Measurements from ENCODE around the gene EML6.

The EML6 gene

DNA sequence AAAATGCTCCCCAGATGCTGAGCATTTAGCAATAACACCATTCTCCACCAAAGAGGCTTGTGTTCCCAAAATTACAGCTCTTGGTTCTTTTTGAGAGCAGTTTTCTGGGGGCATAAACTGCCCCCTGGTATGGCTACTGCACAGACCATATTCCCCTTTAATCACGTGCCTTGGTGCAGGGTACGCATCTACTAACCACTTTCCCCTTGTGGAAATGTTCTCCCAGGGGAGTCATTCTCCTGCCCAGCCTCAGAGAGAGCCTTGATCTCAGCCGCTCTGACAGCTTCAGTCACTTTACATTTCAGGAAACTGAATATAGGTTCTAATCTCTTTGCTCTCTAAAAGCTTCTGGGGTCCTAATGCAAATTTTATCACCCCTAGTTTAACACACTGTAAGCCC lies 44.7 kb upstream of the EML6 start:
- no peak overlapping the region for H3K56ac ChIP-seq (ENCODE audit: low read length)
- H2BK15ac ChIP-seq (replicated peaks; ENCODE audit: low read depth), result no peak overlapping the region
- H2AK5ac ChIP-seq (ENCODE audit: low read length), result no peak overlapping the region
- no peak overlapping the region for H3K4ac ChIP-seq (ENCODE audit: low read depth, low read length)
- no peaks in the 10 kb centered on the region for H3K79me1 ChIP-seq (ENCODE audit: low read length)
- H3K4me1 ChIP-seq (ENCODE audit: control insufficient read depth, low read depth, low read length), result no peaks in the 10 kb centered on the region
- H3K23ac ChIP-seq (ENCODE audit: low read length), result no peak overlapping the region
- H4K8ac ChIP-seq (ENCODE audit: low read depth, low read length), result no peak overlapping the region
- H3K4me3 ChIP-seq (ENCODE audit: low read length), result no peak overlapping the region
- H3K18ac ChIP-seq (ENCODE audit: low read length), result no peak overlapping the region
- no peaks in the 10 kb centered on the region for H3K27me3 ChIP-seq (ENCODE audit: insufficient read depth, low read length, poor library complexity)
- no CpG with 5 or more reads among the region's 3 CpGs for WGBS (ENCODE audit: extremely low coverage, insufficient coverage, low lambda C conversion rate)
- H3K79me2 ChIP-seq (ENCODE audit: control insufficient read depth, insufficient read depth, low read length), result no peaks in the 10 kb centered on the region
- H4K5ac ChIP-seq (ENCODE audit: low read length), result no peak overlapping the region
- H2BK120ac ChIP-seq (ENCODE audit: low read depth, low read length), result no peak overlapping the region
- no peak overlapping the region for H3K4me2 ChIP-seq (ENCODE audit: low read length)
- DNase-seq, result no peak
- H3K27ac ChIP-seq (ENCODE audit: low read depth, low read length), result no peak overlapping the region
- no peaks in the 10 kb centered on the region for H3K36me3 ChIP-seq (ENCODE audit: control insufficient read depth, insufficient read depth, low read length)
- H2BK5ac ChIP-seq (ENCODE audit: low read length), result no peak overlapping the region
- no peak overlapping the region for H3K9ac ChIP-seq (ENCODE audit: low read length)

DNA sequence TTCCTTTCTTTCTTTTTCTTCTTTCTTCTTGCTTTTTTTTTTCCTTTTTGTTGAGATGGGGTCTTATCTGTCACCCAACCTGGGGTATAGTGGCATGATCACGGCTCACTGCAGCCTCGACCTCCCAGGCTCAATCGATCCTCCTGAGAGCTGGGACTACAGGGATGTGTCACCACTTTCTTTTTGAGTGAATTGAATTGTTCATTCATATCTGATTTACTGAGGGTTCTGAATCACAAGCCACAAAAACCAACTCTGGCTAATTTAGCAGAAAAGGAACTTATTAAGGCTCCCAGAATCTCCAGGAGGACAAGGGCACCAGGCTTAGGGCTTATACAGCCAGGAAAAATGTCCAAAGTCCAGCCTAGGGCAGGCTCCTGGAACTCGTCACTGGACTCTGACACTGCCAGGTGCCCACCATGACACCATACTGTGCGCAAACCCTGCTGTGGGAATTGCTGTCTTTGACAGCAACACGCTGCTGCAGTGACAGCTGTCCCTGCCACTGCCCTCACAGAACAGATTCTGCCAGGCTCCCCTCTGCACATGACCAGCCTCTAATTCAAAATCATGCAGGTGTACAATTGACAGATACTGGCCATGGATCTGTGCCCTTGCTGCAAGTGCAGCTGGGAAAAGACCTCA lies 42.9 kb upstream of the EML6 start:
- Histone ChIP-seq H3K27me3 (ENCODE audit: insufficient read depth, low read length, poor library complexity) (no peaks in the 10 kb centered on the region), H3K27ac (ENCODE audit: low read depth, low read length) (no peak overlapping the region), H3K56ac (ENCODE audit: low read length) (no peak overlapping the region), H3K23ac (ENCODE audit: low read length) (no peak overlapping the region), H3K4me3 (ENCODE audit: low read length) (no peak overlapping the region), H3K36me3 (ENCODE audit: control insufficient read depth, insufficient read depth, low read length) (no peaks in the 10 kb centered on the region), H4K8ac (ENCODE audit: low read depth, low read length) (no peak overlapping the region), H2BK5ac (ENCODE audit: low read length) (no peak overlapping the region), H3K79me1 (ENCODE audit: low read length) (no peaks in the 10 kb centered on the region), H4K5ac (ENCODE audit: low read length) (no peak overlapping the region), H3K4me1 (ENCODE audit: control insufficient read depth, low read depth, low read length) (no peaks in the 10 kb centered on the region), H3K79me2 (ENCODE audit: control insufficient read depth, insufficient read depth, low read length) (no peaks in the 10 kb centered on the region), H3K4me2 (ENCODE audit: low read length) (no peak overlapping the region), H3K9ac (ENCODE audit: low read length) (no peak overlapping the region), H3K4ac (ENCODE audit: low read depth, low read length) (no peak overlapping the region), H3K18ac (ENCODE audit: low read length) (no peak overlapping the region), H2BK120ac (ENCODE audit: low read depth, low read length) (no peak overlapping the region), H2AK5ac (ENCODE audit: low read length) (no peak overlapping the region), H2BK15ac (replicated peaks; ENCODE audit: low read depth) (no peak overlapping the region)
- no peak for DNase-seq
- no CpG with 5 or more reads among the region's 6 CpGs for WGBS (ENCODE audit: extremely low coverage, insufficient coverage, low lambda C conversion rate)

DNA sequence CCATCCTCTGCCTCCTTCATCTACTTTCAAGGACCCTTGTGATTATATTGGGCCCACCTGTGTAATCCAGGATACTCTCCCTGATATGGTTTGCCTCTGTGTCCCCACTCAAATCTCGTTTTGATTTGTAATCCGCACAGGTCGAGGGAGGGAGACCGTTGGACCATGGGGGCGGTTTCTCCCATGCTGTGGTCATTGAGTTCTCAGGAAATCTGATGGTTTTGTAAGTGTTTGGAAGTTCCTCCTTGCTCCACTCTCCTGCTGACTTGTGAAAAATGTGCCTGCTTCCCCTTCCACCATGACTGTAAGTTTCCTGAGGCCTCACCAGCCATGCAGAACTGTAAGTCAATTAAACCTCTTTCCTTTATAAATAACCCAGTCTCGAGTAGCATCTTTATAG lies 42.0 kb upstream of the EML6 start:
- Histone ChIP-seq H3K27ac (ENCODE audit: low read depth, low read length) (no peak overlapping the region), H4K5ac (ENCODE audit: low read length) (no peak overlapping the region), H3K56ac (ENCODE audit: low read length) (no peak overlapping the region), H3K4me2 (ENCODE audit: low read length) (no peak overlapping the region), H2BK5ac (ENCODE audit: low read length) (no peak overlapping the region), H3K79me1 (ENCODE audit: low read length) (no peaks in the 10 kb centered on the region), H3K18ac (ENCODE audit: low read length) (no peak overlapping the region), H3K79me2 (ENCODE audit: control insufficient read depth, insufficient read depth, low read length) (no peaks in the 10 kb centered on the region), H4K8ac (ENCODE audit: low read depth, low read length) (no peak overlapping the region), H3K36me3 (ENCODE audit: control insufficient read depth, insufficient read depth, low read length) (no peaks in the 10 kb centered on the region), H3K27me3 (ENCODE audit: insufficient read depth, low read length, poor library complexity) (no peaks in the 10 kb centered on the region), H3K23ac (ENCODE audit: low read length) (no peak overlapping the region), H3K4me1 (ENCODE audit: control insufficient read depth, low read depth, low read length) (no peaks in the 10 kb centered on the region), H3K4me3 (ENCODE audit: low read length) (no peak overlapping the region), H3K4ac (ENCODE audit: low read depth, low read length) (no peak overlapping the region), H2BK120ac (ENCODE audit: low read depth, low read length) (no peak overlapping the region), H2BK15ac (replicated peaks; ENCODE audit: low read depth) (no peak overlapping the region), H2AK5ac (ENCODE audit: low read length) (no peak overlapping the region), H3K9ac (ENCODE audit: low read length) (no peak overlapping the region)
- WGBS (ENCODE audit: extremely low coverage, insufficient coverage, low lambda C conversion rate), result no CpG with 5 or more reads among the region's 6 CpGs
- DNase-seq, result no peak

DNA sequence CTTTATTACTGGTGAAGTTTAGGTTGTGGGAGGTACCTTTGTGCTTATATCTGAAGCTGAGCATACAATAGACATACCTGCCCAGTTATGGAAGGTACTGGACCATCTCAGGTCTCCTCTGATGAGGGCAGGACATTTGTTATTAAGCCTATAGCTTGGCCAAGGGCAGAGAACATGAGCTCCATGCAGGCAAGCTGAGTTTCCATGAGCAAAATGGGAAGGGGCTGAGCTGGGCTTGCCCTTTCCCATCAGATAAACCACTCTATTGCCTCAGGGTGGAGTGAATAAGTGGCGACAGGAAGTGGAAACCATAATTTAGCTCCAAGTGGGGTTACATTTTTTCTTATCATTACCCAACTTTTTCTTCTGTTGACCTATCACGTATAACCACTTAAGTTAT lies 39.9 kb upstream of the EML6 start:
- Histone ChIP-seq H3K4me3 (ENCODE audit: low read length) (no peak overlapping the region), H3K9ac (ENCODE audit: low read length) (no peak overlapping the region), H3K4ac (ENCODE audit: low read depth, low read length) (no peak overlapping the region), H3K4me2 (ENCODE audit: low read length) (no peak overlapping the region), H2BK120ac (ENCODE audit: low read depth, low read length) (no peak overlapping the region), H3K18ac (ENCODE audit: low read length) (no peak overlapping the region), H3K27me3 (ENCODE audit: insufficient read depth, low read length, poor library complexity) (no peaks in the 10 kb centered on the region), H4K8ac (ENCODE audit: low read depth, low read length) (no peak overlapping the region), H2AK5ac (ENCODE audit: low read length) (no peak overlapping the region), H3K4me1 (ENCODE audit: control insufficient read depth, low read depth, low read length) (no peaks in the 10 kb centered on the region), H2BK15ac (replicated peaks; ENCODE audit: low read depth) (no peak overlapping the region), H4K5ac (ENCODE audit: low read length) (no peak overlapping the region), H3K79me1 (ENCODE audit: low read length) (no peaks in the 10 kb centered on the region), H3K23ac (ENCODE audit: low read length) (no peak overlapping the region), H3K36me3 (ENCODE audit: control insufficient read depth, insufficient read depth, low read length) (no peaks in the 10 kb centered on the region), H3K27ac (ENCODE audit: low read depth, low read length) (no peak overlapping the region), H3K56ac (ENCODE audit: low read length) (no peak overlapping the region), H2BK5ac (ENCODE audit: low read length) (no peak overlapping the region), H3K79me2 (ENCODE audit: control insufficient read depth, insufficient read depth, low read length) (no peaks in the 10 kb centered on the region)
- WGBS (ENCODE audit: extremely low coverage, insufficient coverage, low lambda C conversion rate), result no CpG with 5 or more reads among the region's 2 CpGs
- no peak for DNase-seq

- Histone ChIP-seq H4K8ac (ENCODE audit: low read depth, low read length) (no peak overlapping the region), H3K4me3 (ENCODE audit: low read length) (no peak overlapping the region), H2BK5ac (ENCODE audit: low read length) (no peak overlapping the region), H3K23ac (ENCODE audit: low read length) (no peak overlapping the region), H3K9ac (ENCODE audit: low read length) (no peak overlapping the region), H3K4me1 (ENCODE audit: control insufficient read depth, low read depth, low read length) (no peaks in the 10 kb centered on the region), H2AK5ac (ENCODE audit: low read length) (no peak overlapping the region), H3K79me2 (ENCODE audit: control insufficient read depth, insufficient read depth, low read length) (no peaks in the 10 kb centered on the region), H2BK120ac (ENCODE audit: low read depth, low read length) (no peak overlapping the region), H3K56ac (ENCODE audit: low read length) (no peak overlapping the region), H3K18ac (ENCODE audit: low read length) (no peak overlapping the region), H3K79me1 (ENCODE audit: low read length) (no peaks in the 10 kb centered on the region), H2BK15ac (replicated peaks; ENCODE audit: low read depth) (no peak overlapping the region), H4K5ac (ENCODE audit: low read length) (no peak overlapping the region), H3K4me2 (ENCODE audit: low read length) (no peak overlapping the region), H3K27me3 (ENCODE audit: insufficient read depth, low read length, poor library complexity) (no peaks in the 10 kb centered on the region), H3K4ac (ENCODE audit: low read depth, low read length) (no peak overlapping the region), H3K27ac (ENCODE audit: low read depth, low read length) (no peak overlapping the region), H3K36me3 (ENCODE audit: control insufficient read depth, insufficient read depth, low read length) (no peaks in the 10 kb centered on the region)
- WGBS (ENCODE audit: extremely low coverage, insufficient coverage, low lambda C conversion rate), result no CpG with 5 or more reads among the region's 4 CpGs
- no peak for DNase-seq
Observed at GRCh38 chr2:54685263-54685775, 38.1 kb upstream of the EML6 start.

GRCh38 chr2:54687595-54688152 lies 35.8 kb upstream of the EML6 start:
- no CpG with 5 or more reads among the region's 4 CpGs for WGBS (ENCODE audit: extremely low coverage, insufficient coverage, low lambda C conversion rate)
- no peak overlapping the region for H3K9ac ChIP-seq (ENCODE audit: low read length)
- no peaks in the 10 kb centered on the region for H3K36me3 ChIP-seq (ENCODE audit: control insufficient read depth, insufficient read depth, low read length)

More at GRCh38 chr2:54687595-54688152, 35.8 kb upstream of the EML6 start:
- no peak overlapping the region for H2BK120ac ChIP-seq (ENCODE audit: low read depth, low read length)
- H3K4me1 ChIP-seq (ENCODE audit: control insufficient read depth, low read depth, low read length), result no peaks in the 10 kb centered on the region
- H3K18ac ChIP-seq (ENCODE audit: low read length), result no peak overlapping the region
- no peak overlapping the region for H3K23ac ChIP-seq (ENCODE audit: low read length)
- no peak overlapping the region for H2AK5ac ChIP-seq (ENCODE audit: low read length)
- H3K27me3 ChIP-seq (ENCODE audit: insufficient read depth, low read length, poor library complexity), result no peaks in the 10 kb centered on the region
- no peak overlapping the region for H2BK5ac ChIP-seq (ENCODE audit: low read length)
- H3K4ac ChIP-seq (ENCODE audit: low read depth, low read length), result no peak overlapping the region
- H3K79me2 ChIP-seq (ENCODE audit: control insufficient read depth, insufficient read depth, low read length), result no peaks in the 10 kb centered on the region
- H4K5ac ChIP-seq (ENCODE audit: low read length), result no peak overlapping the region
- H4K8ac ChIP-seq (ENCODE audit: low read depth, low read length), result no peak overlapping the region
- no peak for DNase-seq
- no peak overlapping the region for H3K56ac ChIP-seq (ENCODE audit: low read length)
- no peak overlapping the region for H2BK15ac ChIP-seq (replicated peaks; ENCODE audit: low read depth)
- H3K4me2 ChIP-seq (ENCODE audit: low read length), result no peak overlapping the region
- H3K4me3 ChIP-seq (ENCODE audit: low read length), result no peak overlapping the region
- no peak overlapping the region for H3K27ac ChIP-seq (ENCODE audit: low read depth, low read length)
- no peaks in the 10 kb centered on the region for H3K79me1 ChIP-seq (ENCODE audit: low read length)

All from mesendoderm (in vitro differentiated cells).